Panc1 (cell line): ENCODE measurements around the gene HEBP2. TPM values are rescaled to one million over a fixed set of nuclear protein-coding genes. Genes with fewer than 3 reads are reported as not detected.

Source experiments
- ATAC-seq: fragments of 200-7000 bp; cut with Tn5 transposase; 2 replicates; pipeline ENCODE4 v1.9.1; 2020; ENCODE audit warnings: mild to moderate bottlenecking, moderate library complexity
- BruUV-seq: library from RNA; stranded (reverse); fragments of 400-500 nt; replicated peaks from 2 replicates; lab custom pipeline; 2021; lab: Mats Ljungman, UMichigan
- CTCF ChIA-PET: fragments of 300-600 bp; sonication (Branson Sonifier 250); formaldehyde crosslinking; loops from one replicate; lab custom pipeline; 2022; ENCODE audit warnings: antibody characterized with exemption; lab: Charles Lee
- POLR2A ChIA-PET: fragments of 300-600 bp; sonication (Branson Sonifier 250); formaldehyde crosslinking; loops from one replicate; lab custom pipeline; 2022; ENCODE audit warnings: antibody characterized with exemption; lab: Charles Lee
- DNase-seq: peaks from one replicate; pipeline ENCODE4 v3.0.0-alpha.2; 2010; ENCODE audit warnings: low read depth, low spot score
- H3K27ac ChIP-seq: 2 replicates; pipeline ENCODE4 v1.5.1; 2011; ENCODE audit warnings: mild to moderate bottlenecking, low read length, inconsistent platforms
- H3K27me3 ChIP-seq: fragments of 200-500 bp; sonication (Bioruptor generic); 2 replicates; pipeline ENCODE4 v1.6.0; 2014; ENCODE audit warnings: low read length, inconsistent platforms; ENCODE audit not compliant: control insufficient read depth, insufficient read depth
- H3K36me3 ChIP-seq: fragments of 200-500 bp; sonication (Bioruptor generic); 2 replicates; pipeline ENCODE4 v1.5.1; 2014; ENCODE audit warnings: inconsistent platforms, mild to moderate bottlenecking, low read length, moderate library complexity; ENCODE audit not compliant: control insufficient read depth, insufficient read depth
- H3K4me1 ChIP-seq: 2 replicates; pipeline ENCODE4 v1.5.1; 2011; ENCODE audit warnings: inconsistent platforms, mild to moderate bottlenecking, low read length, moderate library complexity; ENCODE audit not compliant: control insufficient read depth, insufficient read depth
- H3K4me3 ChIP-seq, 2 experiments: 2 replicates each; pipeline ENCODE4 v1.5.1; 2011 to 2012; ENCODE audit warnings: low read depth in 2 of 2, low read length in 2 of 2, mild to moderate bottlenecking in 2 of 2, inconsistent platforms in 1 of 2, moderate library complexity in 1 of 2
- H3K9me3 ChIP-seq: fragments of 200-500 bp; sonication (Bioruptor generic); 2 replicates; pipeline ENCODE4 v1.5.1; 2014; ENCODE audit warnings: low read depth, mild to moderate bottlenecking, inconsistent platforms, low read length, moderate library complexity; ENCODE audit not compliant: control insufficient read depth, insufficient read depth
- POLR2AphosphoS5 ChIP-seq: IDR thresholded peaks from 2 replicates; pipeline ENCODE4 v1.6.1; 2012; ENCODE audit warnings: mild to moderate bottlenecking, low read depth, low read length, moderate library complexity
- SIN3A ChIP-seq: IDR thresholded peaks from 2 replicates; pipeline ENCODE4 v1.6.1; 2012; ENCODE audit warnings: low read depth, mild to moderate bottlenecking, low read length, moderate library complexity, borderline replicate concordance; ENCODE audit not compliant: insufficient read depth
- TCF7L2 ChIP-seq: IDR thresholded peaks from 2 replicates; pipeline ENCODE4 v1.6.1; 2011; ENCODE audit warnings: mild to moderate bottlenecking, low read depth, low read length, inconsistent platforms
- in situ Hi-C: cut with HindIII; loops from 2 replicates; pipeline ENCODE4 v1.10.0; 2016; ENCODE audit warnings: low sequenced_read_pairs, low pct_unique_long_range_greater_than_20kb
- intact Hi-C: fragments of 100-400 bp; cut with micrococcal nuclease; formaldehyde crosslinking; loops from one replicate; pipeline ENCODE4 v1.10.0; 2022; ENCODE audit not compliant: unreplicated experiment
- total RNA-seq: library from RNA; stranded (reverse); gene quantifications from one replicate; pipeline ENCODE4 v1.2.1, GENCODE V29; 2021; ENCODE audit not compliant: unreplicated experiment
- TF ChIP-seq, protein P1 (sequence below): fragments of 450-650 bp; IDR thresholded peaks from 2 replicates; pipeline ENCODE4 v1.5.1; 2017; ENCODE audit warnings: mild to moderate bottlenecking
- TF ChIP-seq, protein P2 (sequence below), 2 experiments: IDR thresholded peaks; 2 replicates each; pipeline ENCODE4 v1.6.1; 2011 to 2012; ENCODE audit warnings: low read depth in 2 of 2, control low read depth in 1 of 2, low read length in 1 of 2, mild to moderate bottlenecking in 1 of 2, moderate library complexity in 1 of 2; ENCODE audit not compliant: insufficient read depth in 1 of 2

The HEBP2 gene
- total RNA-seq, 1 experiment from 2014 or later: 48.1 TPM

DNA sequence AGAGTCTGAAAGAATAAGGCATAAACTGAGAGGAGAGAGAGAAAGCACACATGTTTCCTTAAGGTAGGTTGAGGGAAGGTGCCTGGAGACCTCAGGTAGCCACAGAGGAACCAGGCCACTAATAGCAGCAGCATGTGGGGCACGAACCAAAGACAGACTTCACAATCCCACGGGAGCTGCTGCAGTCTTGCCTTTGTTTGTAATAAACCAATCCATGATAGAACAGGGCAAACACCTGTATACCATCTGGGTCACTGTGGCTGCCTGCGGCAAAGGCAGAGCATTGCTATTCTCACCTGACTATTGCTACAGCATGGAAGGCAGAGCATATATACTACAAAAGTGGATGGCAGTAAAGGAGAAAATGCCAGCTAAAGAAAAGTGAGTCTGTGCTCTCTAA, 36.3 kb downstream of the HEBP2 start:
- no TSS peak for BruUV-seq
- in situ Hi-C loops (no loop called here), intact Hi-C loops (no loop called here)
- TF ChIP-seq SIN3A (no peak), TCF7L2 (no peak)
- TF ChIP-seq, protein P1, sequence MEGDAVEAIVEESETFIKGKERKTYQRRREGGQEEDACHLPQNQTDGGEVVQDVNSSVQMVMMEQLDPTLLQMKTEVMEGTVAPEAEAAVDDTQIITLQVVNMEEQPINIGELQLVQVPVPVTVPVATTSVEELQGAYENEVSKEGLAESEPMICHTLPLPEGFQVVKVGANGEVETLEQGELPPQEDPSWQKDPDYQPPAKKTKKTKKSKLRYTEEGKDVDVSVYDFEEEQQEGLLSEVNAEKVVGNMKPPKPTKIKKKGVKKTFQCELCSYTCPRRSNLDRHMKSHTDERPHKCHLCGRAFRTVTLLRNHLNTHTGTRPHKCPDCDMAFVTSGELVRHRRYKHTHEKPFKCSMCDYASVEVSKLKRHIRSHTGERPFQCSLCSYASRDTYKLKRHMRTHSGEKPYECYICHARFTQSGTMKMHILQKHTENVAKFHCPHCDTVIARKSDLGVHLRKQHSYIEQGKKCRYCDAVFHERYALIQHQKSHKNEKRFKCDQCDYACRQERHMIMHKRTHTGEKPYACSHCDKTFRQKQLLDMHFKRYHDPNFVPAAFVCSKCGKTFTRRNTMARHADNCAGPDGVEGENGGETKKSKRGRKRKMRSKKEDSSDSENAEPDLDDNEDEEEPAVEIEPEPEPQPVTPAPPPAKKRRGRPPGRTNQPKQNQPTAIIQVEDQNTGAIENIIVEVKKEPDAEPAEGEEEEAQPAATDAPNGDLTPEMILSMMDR: no peak
- POLR2A ChIA-PET: no interaction called here
- Histone ChIP-seq H3K9me3 (no peaks in the 10 kb centered on the region), H3K36me3 (no peaks in the 10 kb centered on the region; the same call in 1 of the 2 replicates), H3K27me3 (no peaks in the 10 kb centered on the region), H3K4me3 (no peak overlapping the region), H3K4me1 (no peaks in the 10 kb centered on the region), H3K27ac (no peak overlapping the region)
- ATAC-seq (no peak), DNase-seq (no peak)
- CTCF ChIA-PET: no interaction called here

DNA sequence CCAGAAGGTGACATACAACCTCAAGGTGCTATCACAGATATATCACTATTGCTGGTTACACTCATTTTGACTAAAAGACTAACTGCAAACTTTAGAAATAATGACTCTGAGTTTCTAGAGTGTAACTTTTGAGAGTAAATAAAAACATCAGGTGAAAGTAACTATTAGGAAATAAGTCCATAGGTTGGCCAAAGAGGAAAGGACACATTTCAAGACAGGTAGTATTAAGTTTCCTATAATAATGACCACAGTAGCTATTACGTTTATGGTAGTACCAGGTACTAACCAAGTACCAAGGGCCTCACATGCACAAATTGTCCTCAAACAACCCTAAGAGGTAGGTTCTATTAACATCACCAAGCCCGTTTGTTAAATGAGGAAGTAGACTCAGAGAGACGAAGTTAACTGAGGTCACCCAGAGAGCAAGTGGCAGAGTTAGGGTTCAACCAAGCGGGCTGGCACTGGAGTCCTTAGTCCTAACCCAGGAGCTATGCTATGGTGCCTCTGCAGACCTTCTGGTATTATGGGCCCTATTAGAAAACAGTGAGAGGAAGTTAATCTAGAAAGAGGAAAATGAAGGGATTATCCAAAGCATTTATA, 36.8 kb downstream of the HEBP2 start:
- H3K4me3 ChIP-seq: no peak overlapping the region
- no peaks in the 10 kb centered on the region; the same call in 1 of the 2 replicates for H3K36me3 ChIP-seq
- no peaks in the 10 kb centered on the region for H3K9me3 ChIP-seq
- POLR2A ChIA-PET: no interaction called here
- H3K27ac ChIP-seq: no peak overlapping the region
- in situ Hi-C loops: no loop called here
- DNase-seq: no peak
- no peaks in the 10 kb centered on the region for H3K4me1 ChIP-seq
- CTCF ChIA-PET: no interaction called here
- no peaks in the 10 kb centered on the region for H3K27me3 ChIP-seq
- ATAC-seq: no peak
- BruUV-seq: no TSS peak
- TF ChIP-seq POLR2AphosphoS5: no peak
- TF ChIP-seq TCF7L2: no peak
- TF ChIP-seq, protein P1: no peak
- TF ChIP-seq, protein P2, sequence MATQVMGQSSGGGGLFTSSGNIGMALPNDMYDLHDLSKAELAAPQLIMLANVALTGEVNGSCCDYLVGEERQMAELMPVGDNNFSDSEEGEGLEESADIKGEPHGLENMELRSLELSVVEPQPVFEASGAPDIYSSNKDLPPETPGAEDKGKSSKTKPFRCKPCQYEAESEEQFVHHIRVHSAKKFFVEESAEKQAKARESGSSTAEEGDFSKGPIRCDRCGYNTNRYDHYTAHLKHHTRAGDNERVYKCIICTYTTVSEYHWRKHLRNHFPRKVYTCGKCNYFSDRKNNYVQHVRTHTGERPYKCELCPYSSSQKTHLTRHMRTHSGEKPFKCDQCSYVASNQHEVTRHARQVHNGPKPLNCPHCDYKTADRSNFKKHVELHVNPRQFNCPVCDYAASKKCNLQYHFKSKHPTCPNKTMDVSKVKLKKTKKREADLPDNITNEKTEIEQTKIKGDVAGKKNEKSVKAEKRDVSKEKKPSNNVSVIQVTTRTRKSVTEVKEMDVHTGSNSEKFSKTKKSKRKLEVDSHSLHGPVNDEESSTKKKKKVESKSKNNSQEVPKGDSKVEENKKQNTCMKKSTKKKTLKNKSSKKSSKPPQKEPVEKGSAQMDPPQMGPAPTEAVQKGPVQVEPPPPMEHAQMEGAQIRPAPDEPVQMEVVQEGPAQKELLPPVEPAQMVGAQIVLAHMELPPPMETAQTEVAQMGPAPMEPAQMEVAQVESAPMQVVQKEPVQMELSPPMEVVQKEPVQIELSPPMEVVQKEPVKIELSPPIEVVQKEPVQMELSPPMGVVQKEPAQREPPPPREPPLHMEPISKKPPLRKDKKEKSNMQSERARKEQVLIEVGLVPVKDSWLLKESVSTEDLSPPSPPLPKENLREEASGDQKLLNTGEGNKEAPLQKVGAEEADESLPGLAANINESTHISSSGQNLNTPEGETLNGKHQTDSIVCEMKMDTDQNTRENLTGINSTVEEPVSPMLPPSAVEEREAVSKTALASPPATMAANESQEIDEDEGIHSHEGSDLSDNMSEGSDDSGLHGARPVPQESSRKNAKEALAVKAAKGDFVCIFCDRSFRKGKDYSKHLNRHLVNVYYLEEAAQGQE (IDR thresholded peaks at IDR 0.05; ENCODE audit: insufficient read depth in 1 of 2, low read depth in 2 of 2, low read length in 1 of 2): no peak
- no peak for TF ChIP-seq SIN3A
- intact Hi-C loops: no loop called here
